ENCODE measurements around the gene MANSC1.
A peak's percentile ranks its signal among the peaks of the same experiment; 100 is the strongest.

Gene MANSC1

DNA sequence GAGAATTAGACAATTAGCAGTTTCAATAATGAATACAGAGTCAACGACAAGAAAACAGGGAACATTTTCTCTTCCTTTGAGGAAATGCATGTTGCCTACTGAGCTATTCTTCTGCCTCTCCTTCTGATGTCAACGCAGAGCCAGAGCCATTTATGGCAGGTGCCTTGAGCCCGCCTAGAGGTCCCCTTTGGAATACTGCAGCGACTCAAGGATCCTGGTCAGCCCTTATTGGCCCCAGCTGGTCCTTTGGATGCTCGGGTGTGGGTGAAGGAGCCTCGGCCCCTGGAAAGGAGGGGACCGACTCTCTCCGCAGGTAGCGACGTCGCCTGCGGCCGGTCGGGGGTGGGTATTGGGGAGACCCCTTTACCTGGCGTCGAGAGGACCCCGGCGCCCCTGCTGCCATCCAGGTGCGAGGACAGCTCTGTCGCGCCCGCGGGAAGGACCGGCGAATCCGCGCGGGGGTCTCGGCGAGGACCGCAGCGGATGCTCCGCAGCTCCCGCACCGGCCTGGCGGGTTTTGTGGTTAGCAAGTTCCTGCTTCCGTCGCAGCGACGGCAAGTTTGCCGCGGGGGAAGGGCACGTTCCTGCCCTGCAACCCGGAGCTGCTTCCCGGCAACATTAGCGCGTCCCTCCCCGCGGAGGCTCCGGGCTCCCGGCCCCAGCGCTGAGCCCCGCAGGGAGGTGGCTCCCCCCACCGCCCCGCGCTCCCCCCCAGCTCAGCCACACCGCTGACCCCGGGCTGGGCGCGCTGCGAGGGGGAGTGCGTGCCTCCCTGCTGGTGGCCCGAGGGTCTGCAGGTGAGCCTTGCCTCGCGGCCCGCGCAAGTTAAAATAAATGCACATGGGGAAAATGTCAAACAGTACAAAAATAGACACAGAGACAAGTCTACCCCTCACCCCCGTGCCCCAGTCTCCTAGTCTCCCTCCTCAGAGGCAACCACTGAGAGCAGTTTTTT is at the start of gene MANSC1 (continued):
- TF ChIP-seq GLI4 (tag by site-specific recombination; IDR thresholded peaks at IDR 0.05): 0 out of 2 replicates have a peak, but pooled peaks have one; percentile 50
- TF ChIP-seq YY2 (tag by site-specific recombination; IDR thresholded peaks at IDR 0.05): no peak
- TF ChIP-seq ZNF792 (tag by site-specific recombination; IDR thresholded peaks at IDR 0.05): peak; percentile 56
- TF ChIP-seq ZNF621 (tag by site-specific recombination; IDR thresholded peaks at IDR 0.05): no peak
- peak; percentile 28; the same call in 1 of the 2 replicates for TF ChIP-seq IKZF3 (tag by site-specific recombination; IDR thresholded peaks at IDR 0.05)
- peak; percentile 97 for TF ChIP-seq ZNF335 (tag by site-specific recombination; conservative IDR thresholded peaks at IDR 0.05)
- TF ChIP-seq WT1 (tag by site-specific recombination; IDR thresholded peaks at IDR 0.05): no peak; the same call in 1 of the 2 replicates
- TF ChIP-seq CTCF (tag by site-specific recombination; IDR thresholded peaks at IDR 0.05): peak; percentile 70
- TF ChIP-seq ZNF654 (tag by site-specific recombination; IDR thresholded peaks at IDR 0.05; ENCODE audit: low read depth): no peak
- no peak for TF ChIP-seq ZNF785 (tag by site-specific recombination; IDR thresholded peaks at IDR 0.05)
- peak; percentile 85 for TF ChIP-seq ZIC2 (tag by site-specific recombination; IDR thresholded peaks at IDR 0.05)
- TF ChIP-seq, protein P1, sequence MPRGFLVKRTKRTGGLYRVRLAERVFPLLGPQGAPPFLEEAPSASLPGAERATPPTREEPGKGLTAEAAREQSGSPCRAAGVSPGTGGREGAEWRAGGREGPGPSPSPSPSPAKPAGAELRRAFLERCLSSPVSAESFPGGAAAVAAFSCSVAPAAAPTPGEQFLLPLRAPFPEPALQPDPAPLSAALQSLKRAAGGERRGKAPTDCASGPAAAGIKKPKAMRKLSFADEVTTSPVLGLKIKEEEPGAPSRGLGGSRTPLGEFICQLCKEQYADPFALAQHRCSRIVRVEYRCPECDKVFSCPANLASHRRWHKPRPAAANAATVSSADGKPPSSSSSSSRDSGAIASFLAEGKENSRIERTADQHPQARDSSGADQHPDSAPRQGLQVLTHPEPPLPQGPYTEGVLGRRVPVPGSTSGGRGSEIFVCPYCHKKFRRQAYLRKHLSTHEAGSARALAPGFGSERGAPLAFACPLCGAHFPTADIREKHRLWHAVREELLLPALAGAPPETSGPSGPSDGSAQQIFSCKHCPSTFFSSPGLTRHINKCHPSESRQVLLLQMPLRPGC (tag by site-specific recombination; IDR thresholded peaks at IDR 0.05): peak; percentile 25; the same call in 1 of the 2 replicates
- TF ChIP-seq ZNF341 (tag by site-specific recombination; IDR thresholded peaks at IDR 0.05; ENCODE audit: low read depth): peak; percentile 65
- TF ChIP-seq ZNF223 (tag by site-specific recombination; IDR thresholded peaks at IDR 0.05): no peak
- TF ChIP-seq PRDM1 (tag by site-specific recombination; IDR thresholded peaks at IDR 0.05): no peak
- TF ChIP-seq, protein P2, sequence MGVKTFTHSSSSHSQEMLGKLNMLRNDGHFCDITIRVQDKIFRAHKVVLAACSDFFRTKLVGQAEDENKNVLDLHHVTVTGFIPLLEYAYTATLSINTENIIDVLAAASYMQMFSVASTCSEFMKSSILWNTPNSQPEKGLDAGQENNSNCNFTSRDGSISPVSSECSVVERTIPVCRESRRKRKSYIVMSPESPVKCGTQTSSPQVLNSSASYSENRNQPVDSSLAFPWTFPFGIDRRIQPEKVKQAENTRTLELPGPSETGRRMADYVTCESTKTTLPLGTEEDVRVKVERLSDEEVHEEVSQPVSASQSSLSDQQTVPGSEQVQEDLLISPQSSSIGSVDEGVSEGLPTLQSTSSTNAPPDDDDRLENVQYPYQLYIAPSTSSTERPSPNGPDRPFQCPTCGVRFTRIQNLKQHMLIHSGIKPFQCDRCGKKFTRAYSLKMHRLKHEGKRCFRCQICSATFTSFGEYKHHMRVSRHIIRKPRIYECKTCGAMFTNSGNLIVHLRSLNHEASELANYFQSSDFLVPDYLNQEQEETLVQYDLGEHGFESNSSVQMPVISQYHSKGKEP (tag by site-specific recombination; IDR thresholded peaks at IDR 0.05): peak; percentile 62; the same call in 1 of the 2 replicates
- no peak for TF ChIP-seq BCL11A (tag by site-specific recombination; IDR thresholded peaks at IDR 0.05; ENCODE audit: low read depth)
- no peak for TF ChIP-seq ZNF350 (tag by site-specific recombination; IDR thresholded peaks at IDR 0.05)
- no peak for TF ChIP-seq ZNF510 (tag by site-specific recombination; IDR thresholded peaks at IDR 0.05; ENCODE audit: insufficient replicate concordance)
- TF ChIP-seq ZNF530 (tag by site-specific recombination; IDR thresholded peaks at IDR 0.05; ENCODE audit: low read depth): no peak
- TF ChIP-seq KLF8 (tag by site-specific recombination; IDR thresholded peaks at IDR 0.05): peak; percentile 70; the same call in 1 of the 2 replicates
- TF ChIP-seq ZFP37 (tag by site-specific recombination; IDR thresholded peaks at IDR 0.05): peak; percentile 84; the same call in 1 of the 2 replicates
- no peak for TF ChIP-seq ZNF138 (tag by site-specific recombination; IDR thresholded peaks at IDR 0.05; ENCODE audit: borderline replicate concordance)
- TF ChIP-seq GLIS1 (tag by site-specific recombination; IDR thresholded peaks at IDR 0.05): peak; percentile 78
- TF ChIP-seq, protein P3, sequence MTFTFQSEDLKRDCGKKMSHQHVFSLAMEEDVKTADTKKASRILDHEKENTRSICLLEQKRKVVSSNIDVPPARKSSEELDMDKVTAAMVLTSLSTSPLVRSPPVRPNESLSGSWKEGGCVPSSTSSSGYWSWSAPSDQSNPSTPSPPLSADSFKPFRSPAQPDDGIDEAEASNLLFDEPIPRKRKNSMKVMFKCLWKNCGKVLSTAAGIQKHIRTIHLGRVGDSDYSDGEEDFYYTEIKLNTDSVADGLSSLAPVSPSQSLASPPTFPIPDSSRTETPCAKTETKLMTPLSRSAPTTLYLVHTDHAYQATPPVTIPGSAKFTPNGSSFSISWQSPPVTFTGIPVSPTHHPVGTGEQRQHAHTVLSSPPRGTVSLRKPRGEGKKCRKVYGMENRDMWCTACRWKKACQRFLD (tag by site-specific recombination; IDR thresholded peaks at IDR 0.05): no peak
- TF ChIP-seq ZNF639 (tag by site-specific recombination; IDR thresholded peaks at IDR 0.05): no peak
- TF ChIP-seq ZNF366 (tag by site-specific recombination; conservative IDR thresholded peaks at IDR 0.05): peak; percentile 64
- TF ChIP-seq ZFP41 (tag by site-specific recombination; IDR thresholded peaks at IDR 0.05; ENCODE audit: borderline replicate concordance): no peak
- TF ChIP-seq ZNF529 (tag by site-specific recombination; IDR thresholded peaks at IDR 0.05; ENCODE audit: insufficient replicate concordance): no peak
- no peak for TF ChIP-seq ZNF114 (tag by site-specific recombination; IDR thresholded peaks at IDR 0.05)
- TF ChIP-seq ZNF416 (tag by site-specific recombination; IDR thresholded peaks at IDR 0.05): no peak
- TF ChIP-seq FEZF1 (tag by site-specific recombination; IDR thresholded peaks at IDR 0.05): no peak; the same call in 1 of the 2 replicates
- no peak for TF ChIP-seq ZNF214 (tag by site-specific recombination; IDR thresholded peaks at IDR 0.05; ENCODE audit: borderline replicate concordance)

Measured in HEK293 (cell line).